Measurements from ENCODE around the gene SMCO2. TPM values are rescaled to one million over a fixed set of nuclear protein-coding genes. Genes with fewer than 3 reads are reported as not detected.

Gene SMCO2
- total and polyA plus RNA-seq, 9 donors: not detected

DNA sequence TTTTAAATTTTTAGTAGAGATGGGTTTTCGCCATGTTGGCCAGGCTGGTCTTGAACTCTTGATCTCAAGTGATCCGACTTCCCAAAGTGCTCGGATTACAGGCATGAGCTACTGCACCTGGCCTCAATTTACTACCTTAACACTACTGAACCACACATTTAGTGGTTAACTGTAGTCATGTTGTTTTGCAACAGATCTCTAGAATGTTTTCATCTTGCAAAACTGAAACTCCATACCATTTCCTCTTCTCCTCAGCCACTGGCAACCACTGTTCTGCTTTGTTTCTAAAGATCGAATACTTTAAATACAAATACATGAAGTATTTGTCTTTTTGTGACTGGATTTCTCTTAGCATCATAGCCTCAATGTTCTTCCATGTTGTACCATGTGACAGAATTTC, 15.4 kb upstream of the SMCO2 start:
- intact Hi-C loops (cut with DNase I): loop anchor here (10.0 kb wide), 3 partner anchors 94 to 214 kb away; partner anchors contain the start of gene PPFIBP1 (in 3 of the 4)
- no peak for DNase-seq
- Histone ChIP-seq H3K36me3 (no peaks in the 10 kb centered on the region), H3K4me1 (ENCODE audit: insufficient read depth) (peaks cover 4% of the 10 kb centered on the region), H3K27me3 (no peaks in the 10 kb centered on the region), H3K4me3 (no peak overlapping the region), H3K27ac (no peak overlapping the region), H3K9me3 (no peaks in the 10 kb centered on the region)
- TF ChIP-seq POLR2A (IDR thresholded peaks at IDR 0.05): no peak
- TF ChIP-seq, protein P1, sequence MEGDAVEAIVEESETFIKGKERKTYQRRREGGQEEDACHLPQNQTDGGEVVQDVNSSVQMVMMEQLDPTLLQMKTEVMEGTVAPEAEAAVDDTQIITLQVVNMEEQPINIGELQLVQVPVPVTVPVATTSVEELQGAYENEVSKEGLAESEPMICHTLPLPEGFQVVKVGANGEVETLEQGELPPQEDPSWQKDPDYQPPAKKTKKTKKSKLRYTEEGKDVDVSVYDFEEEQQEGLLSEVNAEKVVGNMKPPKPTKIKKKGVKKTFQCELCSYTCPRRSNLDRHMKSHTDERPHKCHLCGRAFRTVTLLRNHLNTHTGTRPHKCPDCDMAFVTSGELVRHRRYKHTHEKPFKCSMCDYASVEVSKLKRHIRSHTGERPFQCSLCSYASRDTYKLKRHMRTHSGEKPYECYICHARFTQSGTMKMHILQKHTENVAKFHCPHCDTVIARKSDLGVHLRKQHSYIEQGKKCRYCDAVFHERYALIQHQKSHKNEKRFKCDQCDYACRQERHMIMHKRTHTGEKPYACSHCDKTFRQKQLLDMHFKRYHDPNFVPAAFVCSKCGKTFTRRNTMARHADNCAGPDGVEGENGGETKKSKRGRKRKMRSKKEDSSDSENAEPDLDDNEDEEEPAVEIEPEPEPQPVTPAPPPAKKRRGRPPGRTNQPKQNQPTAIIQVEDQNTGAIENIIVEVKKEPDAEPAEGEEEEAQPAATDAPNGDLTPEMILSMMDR (IDR thresholded peaks at IDR 0.05): no peak
- TF ChIP-seq EP300 (IDR thresholded peaks at IDR 0.05): no peak
- WGBS, 3 donors: 84 to 91% (median 90%) methylated on average over 4 of the region's 4 CpGs

DNA sequence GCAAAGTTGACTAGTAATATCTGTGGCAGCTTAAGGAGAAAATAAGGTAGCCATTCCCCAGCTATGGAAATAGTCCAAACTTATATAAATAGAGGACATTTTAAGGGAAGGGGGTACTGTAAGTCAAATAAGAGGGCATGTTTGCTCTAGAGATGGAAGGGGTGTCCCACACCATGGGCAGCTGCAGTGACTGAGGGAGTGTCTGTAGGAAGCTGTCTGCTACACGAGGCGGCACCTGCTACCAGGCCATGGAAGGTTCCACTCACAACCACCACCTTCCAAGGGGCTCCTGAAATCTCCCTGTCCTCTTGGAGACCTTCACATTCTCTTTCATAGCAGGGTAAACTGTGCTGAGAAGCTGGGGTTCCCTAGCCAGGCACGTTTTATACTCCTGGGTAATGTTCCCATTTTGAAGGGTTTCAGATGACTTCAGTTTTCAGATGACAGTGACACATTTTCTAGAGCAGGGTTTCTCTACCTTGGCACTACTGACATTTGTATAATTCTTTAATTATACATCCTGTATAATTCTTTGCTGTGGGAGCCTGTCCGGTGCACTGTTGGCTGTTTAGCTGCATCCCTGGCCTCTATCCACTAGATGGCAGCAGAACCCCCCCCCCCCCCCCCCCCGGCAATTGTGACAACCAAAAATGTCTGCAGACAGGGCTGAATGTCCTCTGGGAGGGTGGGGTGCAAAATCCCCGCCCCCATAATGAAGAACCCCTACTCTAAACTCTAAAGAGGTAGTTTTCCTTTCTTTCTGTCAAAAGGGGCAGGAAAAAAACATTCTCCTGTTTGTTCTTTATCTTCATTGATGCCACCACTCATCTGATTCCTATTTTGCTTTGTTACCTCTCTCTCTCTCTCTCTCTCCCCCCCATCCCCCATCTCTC, 11.6 kb upstream of the SMCO2 start:
- no peak overlapping the region for H3K27ac ChIP-seq
- no peaks in the 10 kb centered on the region for H3K9me3 ChIP-seq
- intact Hi-C loops (cut with DNase I): loop anchor here (5.0 to 10.0 kb wide), 4 partner anchors 90 to 217 kb away; partner anchors contain the start of gene PPFIBP1 (in 3 of the 4)
- no peaks in the 10 kb centered on the region for H3K27me3 ChIP-seq
- TF ChIP-seq, protein P1 (IDR thresholded peaks at IDR 0.05): peak in 2 of 3 donors; percentile 22 to 29
- TF ChIP-seq EP300 (IDR thresholded peaks at IDR 0.05): no peak
- peaks cover 4% of the 10 kb centered on the region for H3K4me1 ChIP-seq (ENCODE audit: insufficient read depth)
- 38 to 44% (median 43%) methylated on average over 6 of the region's 6 CpGs for WGBS, 3 donors
- DNase-seq: peak in 3 of 5 donors; percentile 23 to 30 (median 28)
- H3K4me3 ChIP-seq: no peak overlapping the region
- H3K36me3 ChIP-seq: no peaks in the 10 kb centered on the region

- peaks cover 4% of the 10 kb centered on the region for H3K4me1 ChIP-seq (ENCODE audit: insufficient read depth)
- no peak overlapping the region for H3K27ac ChIP-seq
- DNase-seq: no peak
- H3K36me3 ChIP-seq: no peaks in the 10 kb centered on the region
- H3K9me3 ChIP-seq: no peaks in the 10 kb centered on the region
- H3K27me3 ChIP-seq: no peaks in the 10 kb centered on the region
- no peak overlapping the region for H3K4me3 ChIP-seq
- TF ChIP-seq POLR2A (IDR thresholded peaks at IDR 0.05) (no peak), EP300 (IDR thresholded peaks at IDR 0.05) (no peak)
- TF ChIP-seq, protein P1 (IDR thresholded peaks at IDR 0.05): no peak
- intact Hi-C loops (cut with DNase I): loop anchor here (5.0 to 10.0 kb wide), 4 partner anchors 89 to 216 kb away; partner anchors contain the start of gene PPFIBP1 (in 3 of the 4)
Observed at GRCh38 chr12:27436029-27436428, 10.5 kb upstream of the SMCO2 start.

DNA sequence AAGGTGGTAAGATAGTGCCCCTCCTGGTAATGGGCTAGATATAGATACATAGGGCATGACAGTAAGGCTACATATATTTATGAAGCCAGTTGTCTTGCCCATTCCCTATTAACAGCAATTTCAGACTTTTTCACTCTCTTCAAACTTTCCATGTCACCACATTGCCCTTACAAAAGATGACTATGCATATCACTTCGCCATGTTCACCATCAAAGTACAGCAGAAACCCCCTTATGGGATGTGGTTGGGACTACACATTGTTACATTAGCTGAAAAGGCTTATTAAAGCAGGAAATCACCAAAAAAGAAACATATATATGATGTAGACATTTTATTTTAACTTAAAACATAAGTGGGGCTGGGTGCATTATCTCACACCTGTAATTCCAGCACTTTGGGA, 9.8 kb upstream of the SMCO2 start:
- 95 to 100% (median 97%) methylated on average over 1 of the region's 1 CpG for WGBS, 3 donors
- Histone ChIP-seq H3K36me3 (no peaks in the 10 kb centered on the region), H3K4me3 (no peak overlapping the region), H3K9me3 (no peaks in the 10 kb centered on the region), H3K27me3 (no peaks in the 10 kb centered on the region), H3K27ac (no peak overlapping the region), H3K4me1 (ENCODE audit: insufficient read depth) (peaks cover 4% of the 10 kb centered on the region)
- intact Hi-C loops (cut with DNase I): loop anchor here (5.0 to 10.0 kb wide), 4 partner anchors 88 to 216 kb away; partner anchors contain the start of gene PPFIBP1 (in 3 of the 4)
- DNase-seq: no peak
- TF ChIP-seq EP300 (IDR thresholded peaks at IDR 0.05) (no peak), POLR2A (IDR thresholded peaks at IDR 0.05) (no peak)
- TF ChIP-seq, protein P1 (IDR thresholded peaks at IDR 0.05): no peak
